ENCODE measurements around the gene CNTFR.

GRCh38 chr9:34510497-34511468 lies 78.7 kb downstream of the CNTFR start:
- TF ChIP-seq CTCF (IDR thresholded peaks at IDR 0.05) (no peak), POLR2A (IDR thresholded peaks at IDR 0.05) (no peak)
